GM13976 (cell line): ENCODE measurements around the gene EPS8.

ENCODE experiments used
- DNase-seq: peaks from one replicate; pipeline ENCODE4 v3.0.0; 2012; ENCODE audit warnings: low spot score
- in situ Hi-C: fragments of 300-500 bp; cut with MboI; formaldehyde crosslinking; loops from one replicate; pipeline ENCODE4 v1.12.0; 2022; ENCODE audit warnings: low sequenced_read_pairs, mixed read lengths, inconsistent platforms; ENCODE audit not compliant: unreplicated experiment
- TF ChIP-seq, protein P1 (sequence below): IDR thresholded peaks from 2 replicates; pipeline ENCODE4 v1.5.1; 2012; ENCODE audit warnings: borderline replicate concordance, mild to moderate bottlenecking; ENCODE audit not compliant: insufficient read depth; ENCODE audit errors: extremely low read depth, missing control alignments, control extremely low read depth

EPS8 gene

GRCh38 chr12:15693228-15693911 is 95.8 kb downstream of the EPS8 start:
- no peak for DNase-seq
- in situ Hi-C loops = no loop called here

GRCh38 chr12:15691388-15691787 is 97.8 kb downstream of the EPS8 start:
- in situ Hi-C loops = no loop called here
- TF ChIP-seq, protein P1, sequence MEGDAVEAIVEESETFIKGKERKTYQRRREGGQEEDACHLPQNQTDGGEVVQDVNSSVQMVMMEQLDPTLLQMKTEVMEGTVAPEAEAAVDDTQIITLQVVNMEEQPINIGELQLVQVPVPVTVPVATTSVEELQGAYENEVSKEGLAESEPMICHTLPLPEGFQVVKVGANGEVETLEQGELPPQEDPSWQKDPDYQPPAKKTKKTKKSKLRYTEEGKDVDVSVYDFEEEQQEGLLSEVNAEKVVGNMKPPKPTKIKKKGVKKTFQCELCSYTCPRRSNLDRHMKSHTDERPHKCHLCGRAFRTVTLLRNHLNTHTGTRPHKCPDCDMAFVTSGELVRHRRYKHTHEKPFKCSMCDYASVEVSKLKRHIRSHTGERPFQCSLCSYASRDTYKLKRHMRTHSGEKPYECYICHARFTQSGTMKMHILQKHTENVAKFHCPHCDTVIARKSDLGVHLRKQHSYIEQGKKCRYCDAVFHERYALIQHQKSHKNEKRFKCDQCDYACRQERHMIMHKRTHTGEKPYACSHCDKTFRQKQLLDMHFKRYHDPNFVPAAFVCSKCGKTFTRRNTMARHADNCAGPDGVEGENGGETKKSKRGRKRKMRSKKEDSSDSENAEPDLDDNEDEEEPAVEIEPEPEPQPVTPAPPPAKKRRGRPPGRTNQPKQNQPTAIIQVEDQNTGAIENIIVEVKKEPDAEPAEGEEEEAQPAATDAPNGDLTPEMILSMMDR = no peak
- no peak for DNase-seq

More at GRCh38 chr12:15693228-15693911, 95.8 kb downstream of the EPS8 start:
- TF ChIP-seq, protein P1 = no peak

- TF ChIP-seq, protein P1 = no peak
- no peak for DNase-seq
- in situ Hi-C loops = no loop called here
These were observed 98.9 kb downstream of the EPS8 start for GRCh38 chr12:15690320-15690719.

GRCh38 chr12:15689751-15690191 is 99.4 kb downstream of the EPS8 start:
- TF ChIP-seq, protein P1 = no peak
- in situ Hi-C loops = no loop called here
- DNase-seq = no peak

GRCh38 chr12:15688838-15689625 is 100.2 kb downstream of the EPS8 start:
- TF ChIP-seq, protein P1 = no peak
- DNase-seq = no peak
- in situ Hi-C loops = no loop called here

DNA sequence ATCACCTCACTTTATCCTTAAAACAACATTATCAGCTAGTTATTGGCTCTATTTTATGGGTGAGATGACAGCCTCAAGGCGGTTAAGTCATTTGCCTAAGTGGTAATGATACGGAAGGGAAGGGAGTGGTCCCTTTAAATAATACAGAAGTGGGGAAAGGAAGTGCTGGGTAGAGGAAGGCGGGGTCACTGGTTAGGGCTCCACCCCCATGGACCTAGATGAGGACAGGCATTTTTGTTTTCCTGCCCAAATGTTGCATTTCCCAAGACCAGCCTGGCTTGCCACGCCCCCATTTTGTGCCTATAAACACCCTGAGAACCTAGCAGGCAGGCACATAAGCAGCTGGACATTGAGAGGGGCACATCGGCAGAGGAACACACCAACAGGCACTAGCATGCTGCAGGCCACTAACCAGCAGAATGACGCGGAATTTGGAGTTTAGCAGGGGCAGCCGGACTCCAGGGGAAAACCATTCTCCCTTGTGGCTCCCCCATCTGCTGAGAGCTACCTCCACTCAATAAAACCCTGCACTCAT is 100.9 kb downstream of the EPS8 start:
- TF ChIP-seq, protein P1 = no peak
- DNase-seq = no peak

More for the DNA sequence above, 100.9 kb downstream of the EPS8 start:
- in situ Hi-C loops = no loop called here
